ENCODE results near the gene BEND5.

GRCh38 chr1:48744032-48744431 lies 32.7 kb downstream of the BEND5 start:
- TF ChIP-seq EZH2 (IDR thresholded peaks at IDR 0.05; ENCODE audit: insufficient read depth, poor library complexity, severe bottlenecking) (no peak), EZH2phosphoT487 (IDR thresholded peaks at IDR 0.05; ENCODE audit: insufficient read depth, low read depth) (no peak)

Data from GM23248 (cell line).